Measurements from ENCODE around the gene AGBL1. TPM values are rescaled to one million over a fixed set of nuclear protein-coding genes. Genes with fewer than 3 reads are reported as not detected.

Gene AGBL1
- total and polyA plus RNA-seq, 2 donors (not counting 3 experiments of a cell fraction or from before 2014, with no cell fraction given), result not detected

- Histone ChIP-seq H3K36me3 (ENCODE audit: control insufficient read depth in 2 of 2, extremely low read depth in 1 of 2, insufficient read depth in 2 of 2, low read length in 2 of 2) (no peaks in the 10 kb centered on the region), H4K20me1 (replicated peaks; ENCODE audit: control insufficient read depth, extremely low read depth, insufficient read depth, low read length) (no peaks in the 10 kb centered on the region), H3K4me2 (ENCODE audit: insufficient read depth, low read length) (no peak overlapping the region), H3K27ac (ENCODE audit: insufficient read depth, low read depth, low read length) (no peak overlapping the region), H3K79me2 (ENCODE audit: control insufficient read depth, insufficient read depth, low read length) (no peaks in the 10 kb centered on the region), H3K9ac (replicated peaks; ENCODE audit: extremely low read depth, insufficient read depth, low read length) (no peak overlapping the region), H3K9me1 (replicated peaks; ENCODE audit: control insufficient read depth, extremely low read depth, insufficient read depth, low read length) (no peaks in the 10 kb centered on the region), H3K27me3 (ENCODE audit: control insufficient read depth in 2 of 2, insufficient read depth in 2 of 2, low read length in 2 of 2) (no peaks in the 10 kb centered on the region), H3K9me3 (replicated peaks; ENCODE audit: control insufficient read depth, insufficient read depth, low read length) (no peaks in the 10 kb centered on the region), H3K4me1 (ENCODE audit: control insufficient read depth, extremely low read depth, insufficient read depth, low read length) (no peaks in the 10 kb centered on the region), H2AFZ (ENCODE audit: low read depth, low read length) (no peak overlapping the region), H3K4me3 (replicated peaks in 1 of 3; ENCODE audit: insufficient read depth in 1 of 3, low read depth in 1 of 3, low read length in 3 of 3) (no peak overlapping the region)
- TF ChIP-seq POLR2AphosphoS5 (IDR thresholded peaks at IDR 0.05; ENCODE audit: insufficient read depth, low read depth, low read length) (no peak), MYC (IDR thresholded peaks at IDR 0.05; ENCODE audit: low read depth, low read length) (no peak), MAX (IDR thresholded peaks at IDR 0.05; ENCODE audit: insufficient read depth, insufficient read length) (no peak)
- CTCF ChIA-PET, result no interaction called here
- POLR2A ChIA-PET, result no interaction called here
- DNase-seq (ENCODE audit: low read depth, low spot score) (no peak), FAIRE-seq (no peak)
- intact Hi-C loops (cut with micrococcal nuclease), result no loop called here
- BruUV-seq (replicated peaks), result no TSS peak
- dilution Hi-C loops (cut with MboI; ENCODE audit: extremely low pct_ligation_motif_present, low sequenced_read_pairs), result no loop called here
Observed at GRCh38 chr15:86199467-86200145, 119.9 kb downstream of the AGBL1 start.

- POLR2A ChIA-PET, result no interaction called here
- dilution Hi-C loops (cut with MboI; ENCODE audit: extremely low pct_ligation_motif_present, low sequenced_read_pairs) (no loop called here), intact Hi-C loops (cut with micrococcal nuclease) (no loop called here)
- Histone ChIP-seq H3K27ac (ENCODE audit: insufficient read depth, low read depth, low read length) (no peak overlapping the region), H3K9me3 (replicated peaks; ENCODE audit: control insufficient read depth, insufficient read depth, low read length) (no peaks in the 10 kb centered on the region), H3K9me1 (replicated peaks; ENCODE audit: control insufficient read depth, extremely low read depth, insufficient read depth, low read length) (no peaks in the 10 kb centered on the region), H3K4me3 (replicated peaks in 1 of 3; ENCODE audit: insufficient read depth in 1 of 3, low read depth in 1 of 3, low read length in 3 of 3) (no peak overlapping the region), H3K4me1 (ENCODE audit: control insufficient read depth, extremely low read depth, insufficient read depth, low read length) (no peaks in the 10 kb centered on the region), H2AFZ (ENCODE audit: low read depth, low read length) (no peak overlapping the region), H4K20me1 (replicated peaks; ENCODE audit: control insufficient read depth, extremely low read depth, insufficient read depth, low read length) (no peaks in the 10 kb centered on the region), H3K9ac (replicated peaks; ENCODE audit: extremely low read depth, insufficient read depth, low read length) (no peak overlapping the region), H3K79me2 (ENCODE audit: control insufficient read depth, insufficient read depth, low read length) (no peaks in the 10 kb centered on the region), H3K36me3 (ENCODE audit: control insufficient read depth in 2 of 2, extremely low read depth in 1 of 2, insufficient read depth in 2 of 2, low read length in 2 of 2) (no peaks in the 10 kb centered on the region), H3K4me2 (ENCODE audit: insufficient read depth, low read length) (no peak overlapping the region), H3K27me3 (ENCODE audit: control insufficient read depth in 2 of 2, insufficient read depth in 2 of 2, low read length in 2 of 2) (no peaks in the 10 kb centered on the region)
- DNase-seq (ENCODE audit: low read depth, low spot score), result no peak
- CTCF ChIA-PET, result no interaction called here
- TF ChIP-seq CTCF (IDR thresholded peaks at IDR 0.05; ENCODE audit: extremely low read depth in 1 of 2, insufficient read depth in 1 of 2, low read depth in 1 of 2, low read length in 2 of 2) (no peak), EZH2 (IDR thresholded peaks at IDR 0.05; ENCODE audit: borderline replicate concordance, low read depth, low read length, severe bottlenecking) (no peak), MAX (IDR thresholded peaks at IDR 0.05; ENCODE audit: insufficient read depth, insufficient read length) (no peak), GATA2 (IDR thresholded peaks at IDR 0.05; ENCODE audit: insufficient read depth, insufficient read length, low read depth, low read length) (no peak), JUN (IDR thresholded peaks at IDR 0.05; ENCODE audit: borderline replicate concordance, insufficient read depth, insufficient read length, low read depth) (no peak), MYC (IDR thresholded peaks at IDR 0.05; ENCODE audit: low read depth, low read length) (no peak), POLR2AphosphoS5 (IDR thresholded peaks at IDR 0.05; ENCODE audit: insufficient read depth, low read depth, low read length) (no peak), FOS (IDR thresholded peaks at IDR 0.05; ENCODE audit: borderline replicate concordance, insufficient read depth, low read length) (no peak), POLR2A (IDR thresholded peaks at IDR 0.05; ENCODE audit: low read depth, low read length) (no peak)
- no TSS peak for BruUV-seq (replicated peaks)
- FAIRE-seq, result no peak
Observed at GRCh38 chr15:86201313-86202008, 121.8 kb downstream of the AGBL1 start.

All from endothelial cell of umbilical vein (primary cell).